Measurements from ENCODE around the gene LAPTM5. TPM values are rescaled to one million over a fixed set of nuclear protein-coding genes. Genes with fewer than 3 reads are reported as not detected.

LAPTM5 gene
- total RNA-seq, 1 experiment from 2014 or later, result not detected

DNA sequence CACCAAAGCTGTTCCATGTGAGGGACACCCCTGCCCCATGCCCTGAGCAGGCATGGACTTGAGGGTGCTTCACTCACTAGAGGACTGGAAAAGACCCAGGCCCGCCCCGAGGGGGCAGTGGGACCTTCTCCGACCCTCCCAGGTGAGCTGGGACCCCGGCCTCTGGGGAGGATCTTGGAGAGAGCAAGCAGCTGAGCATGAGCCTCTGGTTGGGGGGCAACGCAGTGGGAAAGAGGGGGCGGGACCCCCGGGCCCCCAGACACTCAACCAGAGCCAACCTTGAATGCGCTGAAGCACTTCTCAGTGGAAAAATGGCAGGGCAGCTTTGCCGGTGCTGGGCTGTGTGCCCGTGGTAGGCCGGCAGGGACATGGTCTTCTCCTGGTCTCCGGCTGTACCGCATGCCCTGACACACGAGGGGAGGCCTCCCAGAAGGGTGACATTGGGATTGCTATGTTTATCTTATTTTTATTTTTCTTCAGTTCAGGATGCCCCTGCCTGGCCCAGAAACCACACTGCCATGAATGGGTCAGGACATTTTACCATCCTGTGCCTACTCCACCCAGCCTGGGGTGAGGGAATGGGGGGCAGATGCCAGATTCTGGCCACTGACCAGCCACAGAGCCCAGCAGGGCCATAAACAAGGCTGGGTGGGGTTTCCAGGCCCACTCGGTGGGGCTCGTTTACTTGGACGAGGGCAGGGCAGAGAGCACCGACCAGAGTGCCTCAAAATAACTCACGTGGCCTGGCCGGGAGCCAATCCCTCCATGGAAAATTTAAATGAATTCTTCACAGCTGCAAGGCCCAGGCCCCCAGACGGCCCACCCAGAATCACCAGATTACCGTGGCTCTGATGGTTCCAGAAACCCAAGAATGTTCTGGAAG is 17.2 kb upstream of the LAPTM5 start:
- peaks cover 19% of the 10 kb centered on the region for H3K4me1 ChIP-seq (ENCODE audit: insufficient read depth, low read length, poor library complexity, severe bottlenecking)
- intact Hi-C loops (cut with micrococcal nuclease; ENCODE audit: unreplicated experiment), result no loop called here

DNA sequence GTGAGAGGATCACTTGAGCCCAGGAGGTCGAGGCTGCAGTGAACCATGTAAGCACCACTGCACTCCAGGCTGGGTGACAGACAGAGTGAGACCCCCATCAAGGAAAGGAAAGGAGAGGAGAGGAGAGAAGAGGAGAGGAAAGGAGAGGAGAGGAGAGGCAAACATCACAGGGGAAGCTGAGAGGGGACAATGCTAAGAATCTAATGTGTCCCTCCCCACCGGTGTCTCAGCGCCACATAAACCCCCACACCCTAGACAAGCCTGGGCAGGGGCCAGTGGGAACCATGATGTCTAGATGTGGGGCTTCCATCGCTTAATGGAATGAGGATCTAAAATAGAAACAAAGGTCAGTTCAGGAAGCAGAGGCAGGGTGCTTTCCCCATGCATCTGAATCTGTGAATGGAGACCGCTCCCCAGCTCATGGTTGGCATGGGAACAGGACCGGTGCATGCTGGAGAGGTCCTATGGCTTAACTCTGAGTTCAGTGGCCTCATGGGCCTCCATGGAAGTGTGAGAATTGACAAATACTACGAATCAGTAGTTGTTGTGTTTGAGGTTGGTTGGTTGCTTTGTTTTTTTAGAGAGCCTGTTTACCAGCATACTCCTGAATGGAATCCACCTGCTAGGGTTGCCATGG is 16.3 kb upstream of the LAPTM5 start:
- TF ChIP-seq EZH2 (IDR thresholded peaks at IDR 0.05; ENCODE audit: borderline replicate concordance, low read depth, low read length, poor library complexity, severe bottlenecking), result no peak
- TF ChIP-seq, protein P1, sequence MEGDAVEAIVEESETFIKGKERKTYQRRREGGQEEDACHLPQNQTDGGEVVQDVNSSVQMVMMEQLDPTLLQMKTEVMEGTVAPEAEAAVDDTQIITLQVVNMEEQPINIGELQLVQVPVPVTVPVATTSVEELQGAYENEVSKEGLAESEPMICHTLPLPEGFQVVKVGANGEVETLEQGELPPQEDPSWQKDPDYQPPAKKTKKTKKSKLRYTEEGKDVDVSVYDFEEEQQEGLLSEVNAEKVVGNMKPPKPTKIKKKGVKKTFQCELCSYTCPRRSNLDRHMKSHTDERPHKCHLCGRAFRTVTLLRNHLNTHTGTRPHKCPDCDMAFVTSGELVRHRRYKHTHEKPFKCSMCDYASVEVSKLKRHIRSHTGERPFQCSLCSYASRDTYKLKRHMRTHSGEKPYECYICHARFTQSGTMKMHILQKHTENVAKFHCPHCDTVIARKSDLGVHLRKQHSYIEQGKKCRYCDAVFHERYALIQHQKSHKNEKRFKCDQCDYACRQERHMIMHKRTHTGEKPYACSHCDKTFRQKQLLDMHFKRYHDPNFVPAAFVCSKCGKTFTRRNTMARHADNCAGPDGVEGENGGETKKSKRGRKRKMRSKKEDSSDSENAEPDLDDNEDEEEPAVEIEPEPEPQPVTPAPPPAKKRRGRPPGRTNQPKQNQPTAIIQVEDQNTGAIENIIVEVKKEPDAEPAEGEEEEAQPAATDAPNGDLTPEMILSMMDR (conservative IDR thresholded peaks at IDR 0.05; ENCODE audit: low read depth, low read length), result no peak
- Histone ChIP-seq H3K4me3 (ENCODE audit: low read depth, low read length, poor library complexity, severe bottlenecking) (no peak overlapping the region), H3K9me3 (ENCODE audit: low read depth, low read length, poor library complexity, severe bottlenecking) (no peaks in the 10 kb centered on the region), H3K27me3 (replicated peaks; ENCODE audit: insufficient read depth, low read depth, low read length, poor library complexity) (no peaks in the 10 kb centered on the region), H3K36me3 (ENCODE audit: insufficient read depth, low read length, poor library complexity, severe bottlenecking) (no peaks in the 10 kb centered on the region), H3K4me1 (ENCODE audit: insufficient read depth, low read length, poor library complexity, severe bottlenecking) (peaks cover 15% of the 10 kb centered on the region), H3K27ac (ENCODE audit: low read depth, low read length, poor library complexity, severe bottlenecking) (no peak overlapping the region)
- DNase-seq (ENCODE audit: low spot score), result no peak
- CTCF ChIA-PET, result no interaction called here
- intact Hi-C loops (cut with micrococcal nuclease; ENCODE audit: unreplicated experiment), result no loop called here
- POLR2A ChIA-PET (ENCODE audit: low non-redundant PET), result interaction anchor here (0.6 kb wide), 1 partner anchor 297 kb away, joined by 5 read pairs; no protein-coding TSS in a partner anchor
- BruUV-seq (replicated peaks), result no TSS peak

More for the DNA sequence above, 17.2 kb upstream of the LAPTM5 start:
- Histone ChIP-seq H3K4me3 (ENCODE audit: low read depth, low read length, poor library complexity, severe bottlenecking) (no peak overlapping the region), H3K27ac (ENCODE audit: low read depth, low read length, poor library complexity, severe bottlenecking) (no peak overlapping the region), H3K9me3 (ENCODE audit: low read depth, low read length, poor library complexity, severe bottlenecking) (no peaks in the 10 kb centered on the region), H3K27me3 (replicated peaks; ENCODE audit: insufficient read depth, low read depth, low read length, poor library complexity) (no peaks in the 10 kb centered on the region), H3K36me3 (ENCODE audit: insufficient read depth, low read length, poor library complexity, severe bottlenecking) (no peaks in the 10 kb centered on the region)
- no TSS peak for BruUV-seq (replicated peaks)
- no peak for DNase-seq (ENCODE audit: low spot score)
- ChIA-PET POLR2A (ENCODE audit: low non-redundant PET) (no interaction called here), CTCF (no interaction called here)
- TF ChIP-seq, protein P1 (conservative IDR thresholded peaks at IDR 0.05; ENCODE audit: low read depth, low read length), result no peak
- TF ChIP-seq EZH2 (IDR thresholded peaks at IDR 0.05; ENCODE audit: borderline replicate concordance, low read depth, low read length, poor library complexity, severe bottlenecking), result no peak

DNA sequence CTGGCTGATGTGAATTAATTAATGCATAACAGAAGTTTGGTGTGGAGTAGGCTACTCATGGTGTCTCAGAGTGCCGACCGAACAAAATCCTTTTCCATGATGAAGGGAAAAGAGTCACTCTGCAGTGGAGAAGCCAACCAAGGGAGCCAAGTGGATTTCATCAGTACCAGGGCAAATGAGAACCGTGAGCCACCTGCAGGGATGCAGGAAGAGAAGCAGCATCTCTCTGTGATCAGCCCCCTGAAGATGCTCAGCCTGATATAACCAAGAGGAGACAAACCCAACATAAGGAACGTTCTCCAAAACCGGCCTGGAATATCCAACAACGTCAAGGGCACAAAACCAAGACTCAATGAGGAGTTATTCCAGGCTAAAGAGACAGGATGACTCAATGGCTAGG is 13.4 kb upstream of the LAPTM5 start:
- BruUV-seq (replicated peaks), result no TSS peak
- Histone ChIP-seq H3K9me3 (ENCODE audit: low read depth, low read length, poor library complexity, severe bottlenecking) (no peaks in the 10 kb centered on the region), H3K27me3 (replicated peaks; ENCODE audit: insufficient read depth, low read depth, low read length, poor library complexity) (no peaks in the 10 kb centered on the region), H3K4me3 (ENCODE audit: low read depth, low read length, poor library complexity, severe bottlenecking) (no peak overlapping the region), H3K27ac (ENCODE audit: low read depth, low read length, poor library complexity, severe bottlenecking) (no peak overlapping the region), H3K36me3 (ENCODE audit: insufficient read depth, low read length, poor library complexity, severe bottlenecking) (no peaks in the 10 kb centered on the region), H3K4me1 (ENCODE audit: insufficient read depth, low read length, poor library complexity, severe bottlenecking) (no peaks in the 10 kb centered on the region)
- ChIA-PET CTCF (no interaction called here), POLR2A (ENCODE audit: low non-redundant PET) (no interaction called here)
- TF ChIP-seq, protein P1 (conservative IDR thresholded peaks at IDR 0.05; ENCODE audit: low read depth, low read length), result no peak
- no peak for TF ChIP-seq EZH2 (IDR thresholded peaks at IDR 0.05; ENCODE audit: borderline replicate concordance, low read depth, low read length, poor library complexity, severe bottlenecking)
- intact Hi-C loops (cut with micrococcal nuclease; ENCODE audit: unreplicated experiment), result no loop called here
- DNase-seq (ENCODE audit: low spot score), result no peak

Data from A673 (cell line).